GM12891 (cell line): ENCODE results near the gene CCK.

Experiments
- POLR2A ChIP-seq: IDR thresholded peaks from 2 replicates; pipeline ENCODE4 v1.6.1; 2011; ENCODE audit warnings: low read depth, low read length, control low read depth
- POLR2AphosphoS5 ChIP-seq: IDR thresholded peaks from 2 replicates; pipeline ENCODE4 v1.6.1; 2011; ENCODE audit warnings: low read depth, low read length, control low read depth
- POU2F2 ChIP-seq: IDR thresholded peaks from 2 replicates; pipeline ENCODE4 v1.6.1; 2011; ENCODE audit warnings: low read depth, mild to moderate bottlenecking, control low read depth, low read length, moderate library complexity
- TAF1 ChIP-seq: IDR thresholded peaks from 2 replicates; pipeline ENCODE4 v1.6.1; 2011; ENCODE audit warnings: low read depth, low read length, control low read depth

DNA sequence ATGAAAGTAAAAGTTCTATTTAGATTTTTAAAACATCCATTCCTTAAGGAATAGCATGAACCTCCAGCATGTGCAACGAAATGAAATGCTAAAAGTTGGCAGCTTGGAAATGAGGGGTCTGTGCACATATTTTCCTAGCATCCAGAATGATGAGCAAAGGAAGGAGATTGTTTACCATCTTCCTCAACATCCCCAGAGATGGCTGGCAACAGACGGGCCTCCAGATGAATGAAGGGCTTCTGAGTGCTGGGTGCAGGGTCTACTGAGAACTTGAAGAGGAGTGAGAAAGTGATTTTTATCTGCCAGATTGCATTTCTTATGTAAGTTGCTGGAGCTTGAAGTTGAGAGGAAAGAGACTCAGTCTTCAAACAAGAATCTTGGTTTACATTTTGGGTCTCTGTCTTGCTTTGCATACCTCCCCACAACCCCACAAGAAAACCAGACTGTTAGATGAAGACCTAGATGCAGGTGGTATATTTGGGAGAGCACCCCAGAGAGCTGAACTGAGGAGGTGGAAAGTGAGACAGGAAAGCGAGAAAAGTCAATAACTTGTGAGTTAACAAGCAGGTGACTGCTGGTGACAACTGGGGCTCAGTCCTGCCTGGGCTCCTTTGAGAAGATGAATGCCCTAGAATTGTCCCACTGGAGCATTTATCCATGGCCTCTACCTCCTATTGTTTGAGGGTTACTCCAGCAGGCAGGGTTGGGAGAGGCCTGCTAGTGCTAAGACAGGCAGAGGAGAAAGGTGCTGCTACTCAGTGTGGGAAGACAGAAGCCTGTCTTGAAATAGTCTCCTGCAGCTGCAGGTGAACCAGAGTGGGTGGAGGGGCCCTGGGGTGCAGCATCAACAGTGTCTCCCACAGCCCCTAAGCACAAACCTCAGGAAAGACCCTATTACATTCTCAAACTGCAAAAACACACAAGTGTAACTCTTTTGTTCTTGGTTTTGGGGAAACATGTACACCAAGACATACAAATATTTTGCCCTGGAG lies 10.5 kb upstream of the CCK start:
- no peak for TF ChIP-seq POU2F2
- no peak for TF ChIP-seq POLR2A
- no peak for TF ChIP-seq POLR2AphosphoS5
- no peak for TF ChIP-seq TAF1
